GF-D8 (cell line): ENCODE data around the gene CHRM5.
"Not testable (repeated sequence)": the region's sequence is repeated elsewhere in the genome, so short reads cannot be mapped to it uniquely, and the experiment has no call there.

Experiments used
- DNase-seq: peaks from one replicate; lab custom pipeline; 2025; lab: John Stamatoyannopoulos, UW

The CHRM5 gene

DNA sequence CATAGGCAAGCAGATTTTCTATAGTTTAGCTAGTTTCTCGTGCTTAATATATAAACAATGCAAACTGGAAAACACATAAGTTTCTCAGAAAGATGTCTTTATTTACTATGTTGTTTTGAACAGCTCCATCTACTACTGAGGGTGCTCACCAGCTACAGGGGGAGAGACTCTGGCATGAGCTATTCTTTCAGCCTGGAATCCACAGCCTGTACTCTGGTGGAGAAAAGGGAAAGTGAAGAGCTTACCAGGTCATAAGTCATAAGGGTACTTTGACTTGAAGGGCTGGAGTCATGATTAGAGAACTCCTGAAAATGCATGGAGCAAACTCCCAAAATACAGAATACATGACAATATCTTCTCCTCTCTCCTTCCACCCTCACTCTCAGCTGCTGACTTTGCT lies 75.1 kb downstream of the CHRM5 start:
- DNase-seq = no peak

DNA sequence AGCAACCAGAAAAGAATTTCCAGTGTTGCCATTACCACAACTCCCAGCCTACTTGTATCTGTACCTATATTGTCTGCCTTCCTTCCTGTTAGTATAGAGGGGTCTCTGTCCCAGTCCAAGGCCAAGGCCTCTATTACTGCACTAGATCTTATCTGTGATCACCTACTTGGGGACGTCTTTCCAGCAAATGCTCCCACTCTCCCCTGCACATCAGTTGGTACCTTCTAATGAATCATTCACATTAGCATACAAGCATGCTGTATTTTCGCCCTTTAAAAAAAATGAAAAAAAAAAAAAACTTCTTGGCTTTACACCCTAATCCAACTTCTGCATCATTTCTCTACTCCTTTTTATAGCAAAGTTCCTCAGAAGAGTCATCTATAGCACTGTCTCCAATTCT lies 75.5 kb downstream of the CHRM5 start:
- no peak for DNase-seq

DNA sequence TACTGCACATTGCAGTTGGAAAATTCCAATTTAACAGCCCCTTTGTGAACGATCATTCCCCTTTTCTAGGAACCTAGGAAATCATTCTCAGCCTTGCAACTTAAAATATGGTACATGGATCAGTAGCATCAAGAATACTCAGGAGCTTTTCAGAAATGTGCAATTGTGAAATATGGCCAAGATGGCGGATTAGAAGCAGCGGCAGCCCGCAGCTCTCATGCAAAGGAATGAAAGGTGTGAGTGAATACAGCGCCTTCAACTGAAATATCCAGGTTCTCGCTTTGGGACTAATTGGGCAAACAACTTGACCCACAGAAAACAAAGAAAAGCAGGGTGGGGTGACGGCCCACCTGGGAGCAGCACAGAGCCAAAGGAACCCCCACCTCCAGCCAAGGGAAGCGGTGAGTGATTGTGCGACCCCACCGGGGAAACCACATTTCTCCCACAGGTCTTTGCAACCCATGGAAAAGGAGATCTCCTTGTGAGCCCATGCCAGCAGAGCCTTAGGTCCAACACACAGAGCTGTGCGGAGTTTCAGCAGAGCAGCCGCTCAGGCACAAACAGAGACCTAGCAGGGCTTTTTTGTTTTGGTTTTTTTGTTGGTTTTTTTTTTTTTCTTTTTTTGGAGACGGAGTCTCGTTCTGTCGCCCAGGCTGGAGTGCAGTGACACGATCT lies 78.3 kb downstream of the CHRM5 start:
- no peak for DNase-seq

DNA sequence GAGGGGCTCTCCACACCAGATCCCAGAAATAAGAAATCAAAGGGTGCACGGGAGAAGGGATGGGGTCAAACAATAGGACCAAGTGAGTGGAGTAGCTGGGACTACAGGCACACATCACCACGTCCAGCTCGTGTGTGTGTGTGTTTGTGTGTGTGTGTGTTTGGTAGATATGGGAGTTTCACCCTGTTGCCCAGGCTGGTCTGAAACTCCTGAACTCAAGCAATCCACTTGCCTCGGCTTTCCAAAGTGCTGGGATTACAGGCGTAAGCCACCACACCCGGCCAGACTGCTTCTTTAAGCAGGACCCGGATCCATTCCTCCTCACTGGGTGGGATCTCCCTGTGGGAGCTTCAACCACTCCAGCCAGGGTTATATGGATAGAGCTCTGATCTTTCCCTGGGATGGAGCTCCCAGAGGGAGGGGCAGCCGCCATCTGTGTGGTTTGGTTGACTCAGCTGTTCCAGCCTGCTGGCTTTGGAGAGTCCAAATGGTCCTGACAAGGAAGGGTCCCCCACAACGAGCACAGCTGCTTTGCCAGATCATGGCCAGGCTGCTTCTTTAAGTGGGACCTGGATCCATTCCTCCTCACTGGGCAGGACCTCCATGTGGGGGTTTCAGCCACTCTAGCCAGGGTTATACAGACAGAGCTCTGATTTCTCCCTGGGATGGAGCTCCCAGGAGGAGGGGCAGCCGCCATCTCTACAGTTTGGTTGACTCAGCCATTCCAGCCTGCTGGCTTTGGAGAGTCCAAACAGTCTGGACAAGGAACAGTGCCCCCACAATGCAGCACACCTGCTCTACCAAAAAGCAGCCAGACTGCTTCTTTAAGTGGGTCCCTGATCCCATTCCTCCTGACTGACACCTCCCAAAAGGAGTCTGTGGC lies 79.8 kb downstream of the CHRM5 start:
- no peak for DNase-seq

DNA sequence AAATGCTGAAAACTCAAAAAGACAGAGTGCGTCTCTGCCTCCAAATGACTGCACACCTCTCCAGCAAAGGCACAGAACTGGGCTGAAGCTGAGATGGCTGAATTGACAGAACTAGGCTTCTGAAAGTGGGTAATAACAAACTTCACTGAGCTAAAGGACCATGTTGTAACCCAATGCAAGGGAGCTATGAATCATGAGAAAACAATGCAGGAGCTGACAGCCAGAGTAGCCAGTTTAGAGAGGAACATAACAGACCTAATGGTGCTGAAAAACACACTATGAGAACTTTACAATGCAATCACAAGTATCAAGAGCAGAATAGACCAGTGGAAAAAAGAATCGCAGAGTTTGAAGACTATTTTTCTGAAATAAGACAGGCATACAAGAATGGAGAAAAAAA lies 80.8 kb downstream of the CHRM5 start:
- no peak for DNase-seq

DNA sequence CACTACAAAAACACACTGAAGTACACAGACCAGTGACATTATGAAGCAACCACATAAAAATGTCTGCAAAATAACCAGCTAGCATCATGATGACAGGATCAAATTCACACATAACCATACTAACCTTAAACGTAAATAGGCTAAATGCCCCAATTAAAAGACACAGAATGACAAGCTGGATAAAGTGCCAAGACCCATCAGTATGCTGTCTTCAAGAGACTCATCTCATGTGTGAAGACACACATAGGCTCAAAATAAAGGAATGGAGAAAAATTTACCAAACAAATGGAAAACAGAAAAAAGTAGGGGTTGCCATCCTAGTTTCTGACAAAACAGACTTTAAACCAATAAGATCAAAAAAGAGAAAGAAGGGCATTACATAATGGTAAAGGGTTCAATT lies 82.1 kb downstream of the CHRM5 start:
- DNase-seq = not testable (repeated sequence)

DNA sequence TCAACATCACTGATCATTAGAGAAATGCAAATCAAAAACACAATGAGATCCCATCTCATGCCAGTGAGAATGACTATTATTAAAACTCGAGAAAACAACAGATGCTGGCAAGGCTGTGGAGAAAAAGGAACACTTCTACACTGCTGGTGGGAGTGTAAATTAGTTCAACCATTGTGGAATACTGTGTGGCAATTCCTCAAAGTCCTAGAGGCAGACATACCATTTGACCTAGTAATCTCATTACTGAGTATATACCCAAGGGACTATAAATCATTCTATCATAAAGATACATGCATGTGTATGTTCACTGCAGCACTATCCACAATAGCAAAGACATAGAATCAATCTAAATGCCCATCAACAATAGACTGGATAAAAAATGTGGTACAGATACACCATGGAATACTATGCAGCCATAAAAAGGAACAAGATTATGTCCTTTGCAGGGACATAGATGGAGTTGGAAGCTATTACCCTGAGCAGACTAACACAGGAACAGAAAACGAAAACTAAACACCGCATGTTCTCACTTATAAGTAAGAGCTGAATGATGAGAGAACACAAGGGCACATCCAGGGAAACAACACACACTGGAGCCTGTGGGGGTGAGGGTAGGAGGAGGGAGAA lies 85.9 kb downstream of the CHRM5 start:
- DNase-seq = no peak

DNA sequence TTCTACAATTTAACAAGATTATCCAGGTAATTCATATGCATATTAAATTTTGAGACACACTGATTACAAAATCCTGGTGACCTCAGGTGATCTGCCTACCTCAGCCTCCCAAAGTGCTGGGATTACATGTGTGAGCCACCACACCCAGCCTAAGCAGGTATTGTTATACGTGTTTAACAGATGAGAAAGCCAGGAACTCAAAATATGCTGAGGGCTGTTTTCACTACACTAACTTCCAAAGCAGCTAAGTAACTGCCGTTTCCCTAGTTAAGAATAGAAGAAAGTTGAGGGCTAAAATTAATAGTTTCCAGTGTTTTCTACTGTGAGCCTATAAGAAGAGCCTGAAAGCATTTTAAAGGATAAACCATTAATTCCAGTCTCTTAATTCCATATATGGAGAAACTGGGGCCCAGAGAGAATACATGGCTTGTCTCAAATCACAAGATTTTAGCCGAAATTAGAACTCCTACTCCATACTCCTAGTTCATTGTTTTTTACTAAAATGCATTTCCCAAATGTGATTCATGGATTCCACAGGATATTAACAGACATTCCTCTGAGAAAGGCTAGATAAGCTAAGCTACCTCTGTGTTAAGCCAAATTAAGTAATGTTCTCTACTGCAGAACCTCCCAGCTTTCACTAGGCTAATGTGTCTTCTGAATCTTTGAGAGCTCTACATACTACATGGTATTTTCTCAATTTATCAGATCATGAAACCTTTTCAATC lies 87.7 kb downstream of the CHRM5 start:
- DNase-seq = no peak

DNA sequence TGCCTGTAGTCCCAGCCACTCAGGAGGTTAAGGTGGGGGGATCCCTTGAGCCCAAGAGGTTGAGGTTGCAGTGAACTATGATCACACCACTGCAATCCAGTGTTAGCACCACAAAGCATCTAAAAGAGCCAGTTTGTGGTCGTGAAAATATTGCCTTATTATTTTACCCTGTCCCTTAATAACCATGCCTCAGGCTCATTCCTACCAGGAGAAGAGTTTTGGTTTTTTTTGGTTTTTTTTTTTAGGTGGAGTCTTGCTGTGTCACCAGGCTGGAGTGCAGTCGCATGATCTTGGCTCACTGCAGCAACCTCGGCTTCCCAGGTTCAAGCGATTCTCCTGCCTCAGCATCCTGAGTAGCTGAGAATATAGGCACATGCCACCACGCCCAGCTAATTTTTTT lies 88.6 kb downstream of the CHRM5 start:
- DNase-seq = no peak

DNA sequence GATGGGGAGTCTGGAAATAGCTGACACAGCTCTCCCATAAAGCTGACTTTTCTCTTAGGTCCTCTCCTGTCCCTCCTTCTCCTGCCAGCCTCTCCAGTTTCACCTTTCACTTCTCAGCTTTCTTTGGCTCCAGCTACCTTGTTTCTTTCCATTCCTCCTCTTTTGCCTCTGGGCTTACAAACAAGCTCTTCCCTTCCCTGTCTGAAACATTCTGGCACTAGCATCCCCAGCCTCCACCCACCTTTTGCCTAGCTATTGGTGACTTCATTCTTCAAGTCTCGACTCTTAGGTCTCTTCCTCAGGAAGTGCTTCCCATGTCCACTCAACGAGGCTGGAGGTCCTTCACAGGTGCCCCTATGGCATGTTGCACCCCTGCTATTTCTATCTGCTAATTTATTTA lies 91.2 kb downstream of the CHRM5 start:
- DNase-seq = no peak

DNA sequence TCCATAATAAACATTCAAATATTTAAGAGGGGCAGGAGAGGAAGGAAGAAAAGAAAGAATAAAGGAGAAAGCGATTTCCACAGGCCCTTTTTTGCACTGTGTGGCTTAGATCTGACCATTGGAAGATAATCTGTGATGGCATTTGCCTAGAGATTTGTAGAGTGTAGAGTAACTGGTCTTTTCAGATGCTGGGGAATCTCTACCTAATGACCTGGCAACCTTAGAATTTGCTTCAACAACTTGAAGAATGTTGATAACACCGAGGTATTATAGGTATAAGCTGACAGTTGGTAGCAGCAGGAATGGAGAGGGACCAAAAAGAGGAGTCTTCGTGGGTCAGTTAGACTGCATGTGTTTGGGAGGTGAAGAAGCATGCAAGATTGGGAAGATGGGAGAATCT lies 91.6 kb downstream of the CHRM5 start:
- DNase-seq = no peak

DNA sequence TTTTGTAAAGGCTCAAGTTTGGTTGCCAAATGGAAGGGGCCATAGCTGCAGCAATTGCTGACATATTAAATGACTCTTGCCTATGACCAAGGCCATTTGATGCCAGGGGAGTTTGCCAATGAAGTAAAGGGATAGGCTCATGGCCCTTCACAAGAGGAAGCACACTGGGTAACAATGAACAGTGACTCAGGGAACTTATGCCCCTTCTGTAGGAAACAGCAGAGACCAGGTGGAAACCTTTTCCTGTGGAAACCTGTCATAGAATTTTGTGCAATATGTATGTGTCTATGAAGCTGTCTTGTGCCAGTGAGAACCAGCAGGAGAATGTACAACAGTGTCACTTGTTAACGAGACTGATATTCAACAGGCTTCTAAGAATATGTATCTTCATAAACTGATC lies 96.1 kb downstream of the CHRM5 start:
- no peak for DNase-seq

DNA sequence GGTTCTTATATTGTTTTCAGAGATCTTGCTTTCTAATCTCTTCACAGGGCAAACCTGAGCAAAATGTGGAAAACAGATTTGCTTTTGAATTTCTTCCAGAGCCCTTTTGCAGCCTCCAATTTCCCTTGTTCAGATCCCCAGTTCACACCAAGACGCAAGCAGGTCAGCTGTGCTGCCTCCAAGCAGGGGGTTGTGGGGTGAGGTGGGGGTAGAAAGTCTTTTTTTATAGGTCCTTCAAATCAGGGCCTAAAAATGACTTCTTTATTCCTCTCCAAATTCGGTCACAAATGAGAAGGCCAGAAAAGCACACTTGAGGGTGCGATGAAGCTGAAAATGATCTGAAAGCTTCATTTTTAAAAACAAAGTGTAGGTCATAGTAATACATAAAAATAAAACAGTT lies 97.0 kb downstream of the CHRM5 start:
- DNase-seq = no peak

DNA sequence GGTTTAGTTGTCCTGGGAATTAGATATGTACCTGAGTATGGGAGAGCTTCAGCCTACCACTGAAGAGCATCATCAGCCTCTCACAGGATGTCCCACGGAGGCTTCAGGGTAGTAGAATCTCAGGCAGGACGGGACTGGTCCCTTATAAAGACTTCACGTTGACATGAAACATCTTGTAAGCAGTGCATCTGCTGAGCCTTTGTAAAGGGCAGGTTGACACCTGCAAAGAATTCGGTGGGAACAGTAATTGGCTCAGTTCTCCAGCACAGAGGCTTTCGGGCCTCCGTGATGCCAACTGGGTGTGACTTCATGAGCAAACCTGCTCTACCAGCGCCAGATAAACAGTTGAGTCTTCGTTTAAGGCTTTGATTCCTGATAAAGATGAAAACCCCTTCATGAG lies 97.6 kb downstream of the CHRM5 start:
- no peak for DNase-seq

DNA sequence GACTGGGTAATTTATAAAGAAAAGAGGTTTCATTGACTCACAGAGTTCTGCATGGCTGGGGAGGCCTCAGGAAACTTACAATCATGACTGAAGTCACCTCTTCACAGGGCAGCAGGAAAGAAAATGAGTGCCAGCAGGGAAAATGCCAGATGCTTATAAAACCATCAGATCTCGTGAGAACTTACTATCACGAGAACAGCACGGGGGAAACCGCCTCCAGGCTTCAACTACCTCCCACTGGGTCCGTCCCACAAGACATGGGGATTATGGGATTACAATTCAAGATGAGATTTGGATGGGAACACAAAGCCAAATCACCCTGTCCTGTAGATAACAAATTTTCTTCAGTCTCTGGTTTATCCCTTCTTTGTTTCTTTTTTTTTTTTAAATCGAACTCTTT lies 101.7 kb downstream of the CHRM5 start:
- DNase-seq = no peak

DNA sequence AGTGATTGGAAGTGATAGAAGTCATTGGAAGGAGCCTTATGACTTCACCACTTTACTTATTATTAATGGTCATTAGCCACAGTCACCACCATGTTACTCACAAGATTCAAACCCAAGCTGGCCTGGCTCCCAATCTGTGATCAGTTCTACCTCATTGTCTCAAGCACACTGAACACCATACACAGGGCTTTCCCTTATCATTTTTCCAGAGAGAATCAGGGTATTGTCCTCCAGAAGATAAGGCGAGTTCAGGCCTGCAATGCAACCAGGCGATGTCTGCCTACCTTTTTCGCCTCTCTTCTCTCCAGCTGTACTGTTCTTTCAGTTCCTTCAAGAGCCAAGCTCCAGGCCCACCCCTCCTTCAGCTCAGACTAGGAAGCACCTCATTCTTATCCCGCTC lies 108.5 kb downstream of the CHRM5 start:
- DNase-seq = no peak

DNA sequence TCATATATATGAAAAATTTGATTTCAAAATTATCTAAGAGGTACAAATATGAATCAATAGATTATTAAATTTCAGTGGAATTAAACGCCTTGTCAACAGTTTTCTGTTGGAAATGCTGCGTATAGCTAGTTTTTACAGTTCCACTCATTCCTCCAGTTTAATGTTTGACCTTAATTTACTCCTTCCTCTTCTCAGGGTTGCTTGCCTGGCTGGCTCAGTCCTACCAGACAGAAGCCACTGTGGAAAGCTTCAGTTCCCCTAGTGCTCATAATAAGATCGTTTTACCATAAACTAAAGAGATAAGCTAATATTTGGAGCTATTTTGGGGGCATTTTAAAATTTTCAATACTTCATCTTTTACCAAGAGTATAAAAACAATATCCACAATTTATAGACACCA lies 110.6 kb downstream of the CHRM5 start:
- no peak for DNase-seq

DNA sequence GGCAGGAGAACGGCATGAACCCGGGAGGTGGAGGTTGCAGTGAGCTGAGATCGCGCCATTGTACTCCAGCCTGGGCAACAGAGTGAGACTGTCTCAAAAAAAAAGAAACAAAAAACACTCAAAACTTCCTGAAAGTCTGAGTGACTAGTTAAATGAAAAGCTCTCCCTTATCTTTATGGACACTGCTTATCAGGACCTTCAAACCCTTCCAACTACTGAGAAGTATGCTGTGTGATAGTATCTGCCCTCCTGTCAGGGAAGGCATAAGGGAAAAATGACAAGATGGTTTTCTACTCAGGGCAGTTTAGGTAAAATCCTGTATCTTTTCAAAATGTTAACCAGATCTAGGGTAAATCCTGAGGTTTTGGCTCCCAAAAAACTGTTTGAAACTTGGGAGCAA lies 111.6 kb downstream of the CHRM5 start:
- no peak for DNase-seq

DNA sequence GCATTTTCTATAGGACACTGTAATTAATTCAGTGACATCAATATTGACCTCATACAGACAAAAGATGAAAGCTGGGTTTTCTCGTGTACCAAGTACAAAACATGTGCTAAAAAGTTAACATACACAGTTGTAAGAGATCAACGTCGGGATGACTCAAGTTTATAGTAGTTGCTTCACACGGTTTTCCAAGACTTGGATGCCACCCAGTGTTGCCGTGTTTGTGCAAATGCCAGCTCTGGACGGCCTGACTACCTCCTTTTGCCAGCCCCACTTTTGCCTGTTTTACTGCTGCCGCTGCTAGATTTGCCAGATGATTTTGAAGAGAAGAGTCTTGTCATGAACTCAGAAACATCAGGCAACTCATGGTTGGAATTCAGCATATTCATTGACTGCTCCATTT lies 115.8 kb downstream of the CHRM5 start:
- no peak for DNase-seq

DNA sequence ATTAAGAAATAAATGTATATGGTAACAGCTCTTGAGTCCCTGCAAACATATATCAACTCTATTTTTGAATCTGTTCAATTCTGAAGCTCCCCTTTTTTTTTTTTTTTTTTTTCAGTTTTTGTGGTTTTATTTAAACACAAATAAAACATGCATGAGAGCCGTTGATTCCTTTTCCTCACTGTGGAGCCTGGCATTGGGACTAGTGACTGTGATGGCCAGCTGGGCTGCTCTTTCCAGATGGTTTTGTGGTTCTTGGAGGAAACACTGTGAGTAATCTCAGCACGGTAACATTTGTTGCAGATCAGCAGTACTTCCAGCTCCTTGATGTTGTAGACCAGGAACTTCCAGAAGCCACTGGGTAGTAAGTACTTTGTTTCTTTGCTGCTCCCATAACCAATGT lies 117.4 kb downstream of the CHRM5 start:
- DNase-seq = no peak

DNA sequence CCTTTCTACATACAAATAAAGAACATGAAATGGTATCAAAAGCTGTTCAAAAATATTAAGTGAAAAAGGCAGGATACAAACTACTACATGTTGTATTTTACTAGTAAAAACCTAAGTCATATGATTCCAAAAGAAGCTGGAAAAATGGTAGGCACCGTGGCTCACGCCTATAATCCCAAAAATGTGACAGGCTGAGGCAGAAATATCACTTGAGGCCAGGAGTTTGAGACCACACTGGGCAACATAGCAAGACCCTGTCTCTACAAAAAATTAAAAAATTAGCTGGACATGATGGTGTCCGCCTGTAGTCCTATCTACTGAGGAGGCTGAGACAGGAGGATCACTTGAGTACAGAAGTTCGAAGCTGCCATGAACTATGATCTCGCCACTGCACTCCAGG lies 131.6 kb downstream of the CHRM5 start:
- no peak for DNase-seq

DNA sequence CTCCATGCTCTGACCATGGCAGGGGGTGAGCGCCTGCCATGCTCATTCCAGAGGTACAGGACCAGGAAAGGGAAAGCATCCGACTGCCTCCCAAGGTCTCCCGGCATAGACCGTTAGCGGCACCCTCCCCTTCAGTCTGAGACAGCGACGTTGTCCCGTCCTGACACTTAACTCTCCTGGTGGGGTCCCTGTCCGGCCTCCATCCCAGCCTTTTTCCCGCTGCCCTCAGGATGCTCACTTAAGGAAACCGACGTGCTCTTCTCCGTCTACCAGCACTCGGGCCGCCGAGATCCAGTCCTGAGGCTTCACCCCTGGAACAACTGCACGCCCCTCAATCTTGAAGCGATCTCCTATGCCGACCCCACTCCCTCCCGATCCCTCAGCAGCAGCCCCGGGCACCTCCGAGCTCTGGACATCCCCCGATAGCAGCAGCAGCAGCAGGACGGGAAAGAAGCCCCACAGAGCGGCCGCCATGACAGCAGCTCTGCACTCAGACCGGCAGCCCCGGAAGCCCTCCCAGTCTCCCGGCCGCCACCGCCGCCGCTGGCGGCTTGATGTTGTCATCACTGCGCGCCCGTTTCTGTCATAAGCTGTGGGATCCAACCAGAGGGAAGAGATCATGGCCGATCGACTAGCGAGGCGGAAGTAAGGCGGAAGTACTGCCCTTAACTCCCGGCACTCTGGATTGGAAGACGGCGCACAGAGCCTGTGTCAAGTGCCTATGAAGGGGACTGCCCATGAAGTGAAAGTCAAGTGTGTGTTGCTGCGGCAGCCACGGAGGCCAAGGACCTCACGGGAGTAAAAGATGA lies 133.3 kb downstream of the CHRM5 start, which contains the start of the genes EMC7 and PGBD4:
Gene EMC7 (minus strand): TSS at position 497 of the 809 bp plus-strand sequence. CDS start 23 bp downstream, at position 474.
Gene PGBD4 (plus strand): TSS at position 718 of the 809 bp plus-strand sequence. CDS start 449 bp downstream, outside the sequence.
- peak; percentile 87 for DNase-seq
